ENCODE measurements around the gene VAV2. TPM values are rescaled to one million over a fixed set of nuclear protein-coding genes. Genes with fewer than 3 reads are reported as not detected.

The VAV2 gene
- total RNA-seq, 3 donors from 2014 or later: 29.4 to 34.8 (median 34.5) TPM

- H3K4me3 ChIP-seq: no peak overlapping the region
- H3K9me3 ChIP-seq: no peaks in the 10 kb centered on the region
- H3K4me1 ChIP-seq (ENCODE audit: low read depth): no peaks in the 10 kb centered on the region
- TF ChIP-seq, protein P1, sequence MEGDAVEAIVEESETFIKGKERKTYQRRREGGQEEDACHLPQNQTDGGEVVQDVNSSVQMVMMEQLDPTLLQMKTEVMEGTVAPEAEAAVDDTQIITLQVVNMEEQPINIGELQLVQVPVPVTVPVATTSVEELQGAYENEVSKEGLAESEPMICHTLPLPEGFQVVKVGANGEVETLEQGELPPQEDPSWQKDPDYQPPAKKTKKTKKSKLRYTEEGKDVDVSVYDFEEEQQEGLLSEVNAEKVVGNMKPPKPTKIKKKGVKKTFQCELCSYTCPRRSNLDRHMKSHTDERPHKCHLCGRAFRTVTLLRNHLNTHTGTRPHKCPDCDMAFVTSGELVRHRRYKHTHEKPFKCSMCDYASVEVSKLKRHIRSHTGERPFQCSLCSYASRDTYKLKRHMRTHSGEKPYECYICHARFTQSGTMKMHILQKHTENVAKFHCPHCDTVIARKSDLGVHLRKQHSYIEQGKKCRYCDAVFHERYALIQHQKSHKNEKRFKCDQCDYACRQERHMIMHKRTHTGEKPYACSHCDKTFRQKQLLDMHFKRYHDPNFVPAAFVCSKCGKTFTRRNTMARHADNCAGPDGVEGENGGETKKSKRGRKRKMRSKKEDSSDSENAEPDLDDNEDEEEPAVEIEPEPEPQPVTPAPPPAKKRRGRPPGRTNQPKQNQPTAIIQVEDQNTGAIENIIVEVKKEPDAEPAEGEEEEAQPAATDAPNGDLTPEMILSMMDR (IDR thresholded peaks at IDR 0.05): no peak
- intact Hi-C loops (cut with DNase I, micrococcal nuclease): no loop called here
- ATAC-seq (no peak), DNase-seq (peak in 2 of 3 donors; percentile 25 to 36)
- H3K36me3 ChIP-seq (ENCODE audit: low read depth): no peaks in the 10 kb centered on the region
These were observed 41.5 kb downstream of the VAV2 start for GRCh38 chr9:133950629-133951111.

- DNase-seq: peak in 2 of 3 donors; percentile 14 to 40
- H3K4me1 ChIP-seq (ENCODE audit: low read depth): no peaks in the 10 kb centered on the region
- no peak overlapping the region for H3K4me3 ChIP-seq
- TF ChIP-seq, protein P1 (IDR thresholded peaks at IDR 0.05): no peak
- no peaks in the 10 kb centered on the region for H3K9me3 ChIP-seq
- ATAC-seq: no peak
- intact Hi-C loops (cut with DNase I, micrococcal nuclease): no loop called here
- no peaks in the 10 kb centered on the region for H3K36me3 ChIP-seq (ENCODE audit: low read depth)
These were observed 41.9 kb downstream of the VAV2 start for GRCh38 chr9:133950192-133950591.

DNA sequence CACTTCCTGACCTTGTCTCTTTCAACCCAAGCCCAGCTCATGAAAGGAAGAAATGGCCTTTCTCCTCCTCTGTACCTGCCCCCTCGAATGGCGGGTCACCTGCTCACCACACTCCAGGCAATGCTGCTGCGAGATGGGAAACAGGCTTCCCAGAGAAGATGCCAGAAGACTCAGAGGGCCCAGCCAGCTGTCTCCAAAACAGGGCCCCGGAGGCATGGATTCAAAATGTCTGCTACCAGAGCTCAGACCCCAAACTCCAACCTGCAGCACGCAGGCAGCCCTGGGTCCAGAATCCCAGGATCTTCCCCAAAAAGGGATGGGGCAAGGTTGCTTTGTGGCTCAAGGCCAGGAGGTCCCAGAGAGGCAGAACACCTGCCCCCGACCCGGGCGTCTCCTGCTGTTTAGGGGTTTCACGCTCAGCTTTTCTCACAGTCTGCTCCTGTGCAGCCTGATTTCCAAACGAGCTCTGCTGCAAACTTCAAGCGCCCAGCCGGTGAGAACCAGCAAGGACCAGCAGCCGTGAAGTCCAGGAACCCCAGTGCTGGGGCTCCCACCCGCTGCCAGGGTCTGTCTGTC, 42.5 kb downstream of the VAV2 start:
- DNase-seq (peak in 1 of 3 donors; percentile 22), ATAC-seq (no peak)
- Histone ChIP-seq H3K4me3 (no peak overlapping the region), H3K36me3 (ENCODE audit: low read depth) (no peaks in the 10 kb centered on the region), H3K4me1 (ENCODE audit: low read depth) (no peaks in the 10 kb centered on the region), H3K9me3 (no peaks in the 10 kb centered on the region)
- TF ChIP-seq, protein P1 (IDR thresholded peaks at IDR 0.05): no peak
- intact Hi-C loops (cut with DNase I, micrococcal nuclease): no loop called here

- intact Hi-C loops (cut with DNase I, micrococcal nuclease): no loop called here
- TF ChIP-seq, protein P1 (IDR thresholded peaks at IDR 0.05): no peak
These were observed 43.3 kb downstream of the VAV2 start for GRCh38 chr9:133948561-133949485.

DNA sequence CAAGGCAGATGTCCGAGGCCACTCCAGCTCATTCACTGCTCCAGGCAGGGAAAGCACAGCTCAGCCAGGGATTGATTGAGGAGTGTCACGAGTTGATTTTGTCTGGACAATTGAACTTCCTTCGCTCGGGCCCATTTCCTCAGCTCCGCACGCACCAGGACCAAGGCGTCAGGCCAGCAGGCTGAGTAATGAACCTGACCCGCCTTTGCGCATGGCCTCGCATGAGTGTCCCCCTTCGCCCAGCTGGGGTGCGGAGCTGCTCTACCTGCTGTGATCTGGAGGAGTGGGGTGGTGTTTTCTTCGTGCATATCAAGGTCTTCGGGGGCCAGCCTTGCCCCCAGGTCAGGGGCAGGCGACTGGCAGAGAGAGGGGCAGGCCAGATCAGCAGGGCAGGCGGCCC, 44.0 kb downstream of the VAV2 start:
- intact Hi-C loops (cut with DNase I, micrococcal nuclease): no loop called here
- DNase-seq: peak in 2 of 3 donors; percentile 21 to 38

More at GRCh38 chr9:133948561-133949485, 43.3 kb downstream of the VAV2 start:
- no peak overlapping the region for H3K4me3 ChIP-seq
- no peaks in the 10 kb centered on the region for H3K9me3 ChIP-seq
- DNase-seq: peak in 2 of 3 donors; percentile 12 to 47
- no peaks in the 10 kb centered on the region for H3K4me1 ChIP-seq (ENCODE audit: low read depth)
- no peak for ATAC-seq
- H3K36me3 ChIP-seq (ENCODE audit: low read depth): no peaks in the 10 kb centered on the region

More for the DNA sequence above, 44.0 kb downstream of the VAV2 start:
- ATAC-seq: no peak
- no peaks in the 10 kb centered on the region for H3K36me3 ChIP-seq (ENCODE audit: low read depth)
- no peaks in the 10 kb centered on the region for H3K4me1 ChIP-seq (ENCODE audit: low read depth)
- no peak overlapping the region for H3K4me3 ChIP-seq
- TF ChIP-seq, protein P1 (IDR thresholded peaks at IDR 0.05): no peak
- H3K9me3 ChIP-seq: no peaks in the 10 kb centered on the region
